GM21515 (cell line): ENCODE results near the gene ABCC6.

ENCODE experiments used
- ATAC-seq: cut with Tn5 transposase; IDR thresholded peaks from one replicate; pipeline ENCODE4 v1.9.1; 2021; ENCODE audit not compliant: unreplicated experiment

ABCC6 gene

GRCh38 chr16:16143931-16144330 lies 79.4 kb downstream of the ABCC6 start:
- ATAC-seq: no peak

- ATAC-seq: no peak
Measured at GRCh38 chr16:16143038-16143763, 80.1 kb downstream of the ABCC6 start.

- no peak for ATAC-seq
Measured at GRCh38 chr16:16141784-16142396, 81.4 kb downstream of the ABCC6 start.

- no peak for ATAC-seq
Measured at GRCh38 chr16:16141141-16141540, 82.2 kb downstream of the ABCC6 start.

GRCh38 chr16:16140537-16140936 lies 82.8 kb downstream of the ABCC6 start:
- ATAC-seq: no peak

- ATAC-seq: no peak
Measured at GRCh38 chr16:16139806-16140205, 83.5 kb downstream of the ABCC6 start.

- no peak for ATAC-seq
Measured at GRCh38 chr16:16139061-16139460, 84.2 kb downstream of the ABCC6 start.

- ATAC-seq: no peak
Measured at GRCh38 chr16:16138034-16138635, 85.2 kb downstream of the ABCC6 start.

- no peak for ATAC-seq
Measured at GRCh38 chr16:16137110-16137509, 86.2 kb downstream of the ABCC6 start.

GRCh38 chr16:16136588-16136987 lies 86.7 kb downstream of the ABCC6 start:
- no peak for ATAC-seq

GRCh38 chr16:16133943-16134604 lies 89.2 kb downstream of the ABCC6 start:
- ATAC-seq: no peak

- ATAC-seq: no peak
Measured at GRCh38 chr16:16131659-16132058, 91.6 kb downstream of the ABCC6 start.

- no peak for ATAC-seq
Measured at GRCh38 chr16:16131204-16131603, 92.1 kb downstream of the ABCC6 start.

GRCh38 chr16:16127469-16128116 lies 95.7 kb downstream of the ABCC6 start:
- ATAC-seq: no peak

- no peak for ATAC-seq
Measured at GRCh38 chr16:16126896-16127295, 96.4 kb downstream of the ABCC6 start.

GRCh38 chr16:16124974-16125373 lies 98.3 kb downstream of the ABCC6 start:
- no peak for ATAC-seq

- no peak for ATAC-seq
Measured at GRCh38 chr16:16124438-16124837, 98.9 kb downstream of the ABCC6 start.

GRCh38 chr16:16122264-16122663 lies 101.0 kb downstream of the ABCC6 start:
- ATAC-seq: no peak

GRCh38 chr16:16121185-16121727 lies 102.0 kb downstream of the ABCC6 start:
- ATAC-seq: no peak

GRCh38 chr16:16120382-16121184 lies 102.7 kb downstream of the ABCC6 start:
- no peak for ATAC-seq
